ENCODE measurements around the gene CDH19.
"Not testable (repeated sequence)": the region's sequence is repeated elsewhere in the genome, so short reads cannot be mapped to it uniquely, and the experiment has no call there.

CDH19 gene

DNA sequence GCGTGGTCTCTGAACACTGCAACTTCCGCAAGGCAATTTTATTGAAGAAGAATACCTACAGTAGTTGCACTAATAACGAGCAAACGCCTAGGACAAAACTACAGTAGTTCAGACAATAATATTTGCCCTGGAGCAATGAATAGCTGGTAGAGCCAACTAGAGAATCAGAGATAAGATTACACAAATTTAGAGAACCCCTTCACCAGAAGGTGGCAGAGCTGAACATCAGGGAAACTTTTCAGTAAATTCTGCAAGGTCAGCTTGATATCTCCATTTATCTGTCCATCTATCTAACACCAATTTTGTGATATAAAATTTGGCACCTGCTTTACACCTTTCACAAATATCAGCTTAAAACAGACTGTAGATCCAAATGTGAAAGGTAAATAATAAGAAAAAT, 43.8 kb downstream of the CDH19 start:
- DNase-seq: peak; percentile 43

- no peak for DNase-seq
These were observed 45.1 kb downstream of the CDH19 start for GRCh38 chr18:66558773-66559172.

GRCh38 chr18:66557091-66557490, 46.8 kb downstream of the CDH19 start:
- DNase-seq: no peak

GRCh38 chr18:66555585-66555984, 48.3 kb downstream of the CDH19 start:
- no peak for DNase-seq

DNA sequence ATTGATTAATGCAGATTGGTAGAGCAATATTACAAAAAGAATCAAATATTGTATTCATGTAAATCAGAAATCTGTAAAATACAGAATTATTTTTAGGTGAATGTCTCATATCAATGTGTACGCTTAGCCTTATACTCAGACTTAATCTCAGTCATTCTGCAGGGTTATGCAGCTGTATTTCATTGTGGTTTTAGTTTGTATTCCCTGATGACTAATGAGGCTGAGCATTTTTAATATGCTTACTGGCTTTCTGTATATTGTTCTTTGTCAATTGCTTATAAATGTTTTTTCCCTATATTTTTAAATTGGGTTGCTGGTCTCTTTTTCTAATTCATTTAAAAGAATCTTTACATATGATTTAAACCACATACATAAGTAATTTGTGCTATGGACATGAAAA, 50.1 kb downstream of the CDH19 start:
- DNase-seq: no peak

DNA sequence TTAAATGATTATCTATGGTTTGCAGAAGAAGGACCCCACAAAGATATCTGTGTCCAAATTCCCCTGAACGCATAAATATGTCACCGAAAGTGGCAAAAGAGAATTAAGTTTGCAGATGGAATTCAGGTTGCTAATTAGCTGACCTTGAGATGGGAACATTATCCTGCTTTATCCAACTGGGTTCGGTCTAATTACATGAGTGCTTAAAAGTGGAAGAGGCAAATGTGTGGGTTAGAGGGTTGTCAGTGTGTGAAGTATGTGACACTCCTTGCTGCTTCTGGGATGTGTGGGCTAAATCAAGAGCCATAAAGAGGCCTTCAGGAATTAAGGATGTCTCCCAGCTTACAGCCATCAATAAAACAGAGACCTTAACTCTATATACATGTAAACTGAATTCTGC, 53.5 kb downstream of the CDH19 start:
- DNase-seq: no peak

DNA sequence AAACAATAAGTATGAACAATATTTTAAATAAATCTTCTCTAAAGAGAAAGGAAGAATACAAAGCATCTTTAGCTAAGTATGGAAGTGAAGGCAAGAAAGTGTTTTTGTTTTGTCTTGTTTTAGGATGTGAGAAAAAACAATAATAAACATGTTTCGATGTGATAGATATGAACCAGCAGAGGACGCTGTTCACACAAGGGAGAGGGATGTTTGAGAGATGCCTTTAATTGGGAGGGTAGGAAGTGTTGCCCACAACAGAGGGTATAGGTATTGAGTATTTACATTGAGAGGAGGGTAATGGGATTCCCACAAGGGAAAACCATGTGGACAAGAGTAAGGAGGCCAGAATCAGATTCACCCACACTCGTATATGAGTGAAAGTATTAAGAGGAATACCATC, 55.1 kb downstream of the CDH19 start:
- DNase-seq: no peak

DNA sequence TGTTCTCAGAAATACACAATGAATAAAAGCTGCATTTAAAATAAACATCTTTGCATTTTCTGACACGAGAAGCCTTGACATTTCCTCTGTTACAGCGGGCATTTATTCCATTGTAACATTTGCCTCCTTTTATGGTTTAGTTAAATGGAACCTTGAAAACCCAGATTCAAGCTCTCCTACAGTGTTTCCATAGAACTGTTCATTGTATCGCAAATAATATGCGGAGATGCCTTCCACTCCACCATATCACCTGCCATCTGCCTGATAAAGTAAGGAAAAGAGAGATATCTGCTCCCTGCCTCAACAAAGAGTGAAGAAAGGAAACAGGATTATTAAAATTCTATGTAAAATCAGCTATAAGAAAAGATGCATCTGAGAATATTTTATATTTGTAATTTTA, 69.8 kb downstream of the CDH19 start:
- no peak for DNase-seq

DNA sequence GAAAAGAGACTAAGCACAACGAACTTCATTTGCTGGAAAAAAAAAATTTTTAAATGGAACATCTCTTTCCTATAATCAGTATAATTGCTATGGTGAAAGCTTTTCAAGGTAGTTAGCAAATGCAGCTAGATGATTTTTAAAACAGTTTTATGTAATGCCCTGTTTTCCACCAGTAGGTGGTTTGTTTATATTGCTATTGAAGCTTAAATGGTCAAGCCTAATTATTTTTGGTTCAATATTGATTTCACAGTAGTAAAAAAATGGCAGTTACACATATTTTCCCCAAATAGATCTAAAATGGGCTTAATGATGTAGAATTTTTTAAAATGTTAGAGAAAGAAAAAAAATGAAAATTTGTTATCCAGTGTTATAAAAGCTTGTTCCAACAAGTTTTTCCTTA, 70.2 kb downstream of the CDH19 start:
- DNase-seq: peak; percentile 11

DNA sequence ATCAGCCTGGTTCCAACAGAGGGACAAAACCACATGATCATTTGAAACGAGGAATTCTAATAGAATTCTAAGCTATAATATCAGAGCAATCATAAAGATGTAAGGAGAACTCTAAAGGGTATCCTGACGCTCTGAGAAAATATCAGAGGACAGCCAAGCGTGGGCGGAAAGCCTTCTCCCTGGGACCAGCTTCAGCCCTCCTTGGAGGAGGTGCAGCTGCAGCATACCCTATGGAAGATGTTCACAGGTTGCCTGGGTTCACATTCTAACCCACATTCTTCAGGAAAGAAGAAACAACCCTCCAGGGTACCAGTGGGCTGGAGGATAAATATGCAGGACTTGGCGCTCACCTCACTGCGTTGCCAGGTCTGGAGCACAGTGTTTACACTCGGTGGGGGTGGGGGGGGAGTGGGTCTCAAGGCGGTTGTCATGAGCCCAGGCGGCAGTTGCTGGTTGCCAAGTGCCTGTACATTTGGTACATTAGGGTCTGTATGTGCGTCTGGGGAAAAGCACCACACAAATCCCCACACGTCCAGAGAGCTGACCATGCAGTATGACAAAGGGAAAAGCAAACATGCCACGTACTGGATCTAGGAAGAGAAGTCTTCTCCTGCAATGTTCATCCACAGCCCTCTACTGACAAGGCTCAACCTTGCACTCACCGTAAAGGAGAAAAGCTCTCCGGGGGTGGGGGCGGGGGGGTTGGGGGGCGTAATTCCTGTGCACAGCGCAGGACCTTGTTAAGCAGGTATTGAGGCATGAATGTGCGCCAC, 80.5 kb downstream of the CDH19 start:
- no peak for DNase-seq

- DNase-seq: no peak
These were observed 89.9 kb downstream of the CDH19 start for GRCh38 chr18:66513996-66514395.

DNA sequence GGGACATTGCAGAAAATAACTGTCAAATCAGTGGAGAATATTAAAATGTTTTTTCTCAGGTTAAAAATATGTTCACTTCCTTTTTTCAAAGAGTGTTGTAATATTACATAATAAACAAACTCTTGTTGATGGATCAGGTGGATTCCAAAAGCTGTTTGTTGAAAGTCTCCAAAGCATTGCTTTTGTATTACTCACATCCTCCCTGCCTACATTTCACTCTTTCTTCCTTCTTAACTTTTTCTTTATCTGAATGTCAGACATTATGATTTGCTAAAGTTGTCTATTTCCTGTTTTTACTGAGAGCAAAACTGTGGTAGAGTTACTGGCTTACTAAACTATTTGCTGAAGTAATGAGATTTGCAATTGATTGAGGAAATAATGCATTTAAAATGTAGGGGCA, 92.1 kb downstream of the CDH19 start:
- DNase-seq: no peak

DNA sequence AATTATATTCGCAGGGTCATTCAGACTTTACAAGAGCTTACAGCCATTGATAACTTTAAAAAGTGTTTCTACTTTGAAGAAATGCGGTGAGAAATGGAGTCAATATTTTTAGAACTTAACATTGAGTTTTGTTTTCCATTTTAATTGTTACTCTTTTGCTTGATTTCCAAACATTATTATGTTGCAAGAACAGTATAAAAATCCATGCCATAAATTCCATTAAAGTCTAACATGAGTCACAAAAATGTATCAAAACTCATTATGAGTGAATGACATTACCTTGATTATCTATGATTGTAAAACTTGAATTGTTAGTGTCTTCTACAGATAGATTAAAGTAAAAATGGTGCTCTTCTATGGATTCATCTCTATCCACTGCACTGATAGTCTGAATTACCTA, 92.6 kb downstream of the CDH19 start:
- DNase-seq: no peak

- no peak for DNase-seq
These were observed 93.4 kb downstream of the CDH19 start for GRCh38 chr18:66510357-66511045.

DNA sequence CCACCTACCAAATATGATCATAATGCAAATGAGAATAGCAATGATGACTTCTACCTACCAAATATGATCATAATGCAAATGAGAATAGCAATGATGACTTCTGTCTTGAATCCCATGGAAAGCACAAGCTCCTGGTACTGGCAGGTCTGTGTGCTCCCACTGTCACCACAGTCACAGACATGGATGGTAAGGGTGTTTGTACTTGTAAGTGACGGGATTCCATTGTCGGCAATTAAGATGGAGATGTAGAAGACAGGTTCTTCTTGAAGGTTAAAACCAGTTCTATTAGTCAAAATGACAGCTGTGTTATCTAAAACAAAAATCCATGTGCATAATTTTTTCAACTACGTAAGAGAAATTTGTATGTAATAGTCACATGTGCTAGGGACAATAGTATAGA, 95.0 kb downstream of the CDH19 start:
- no peak for DNase-seq

- DNase-seq: no peak
These were observed 97.7 kb downstream of the CDH19 start for GRCh38 chr18:66506178-66506577.

DNA sequence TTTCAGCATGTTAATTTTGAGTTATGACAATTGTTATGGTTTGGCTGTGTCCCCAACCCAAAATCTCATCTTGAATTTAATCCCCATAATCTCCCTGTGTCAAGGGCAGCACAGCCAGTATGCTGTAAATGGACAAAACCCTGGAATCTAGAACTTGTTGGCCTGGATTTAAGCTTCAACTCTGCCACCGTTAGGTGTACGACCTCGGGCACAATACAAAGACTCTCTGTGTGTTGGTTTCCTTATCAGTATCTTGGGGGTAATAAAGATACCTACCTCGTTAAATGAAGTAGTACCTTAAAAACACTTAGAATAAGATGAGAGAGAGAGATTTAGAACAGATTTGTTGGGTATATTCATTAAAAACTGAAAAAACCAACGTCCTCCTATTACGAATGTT, 106.5 kb downstream of the CDH19 start:
- DNase-seq: no peak

DNA sequence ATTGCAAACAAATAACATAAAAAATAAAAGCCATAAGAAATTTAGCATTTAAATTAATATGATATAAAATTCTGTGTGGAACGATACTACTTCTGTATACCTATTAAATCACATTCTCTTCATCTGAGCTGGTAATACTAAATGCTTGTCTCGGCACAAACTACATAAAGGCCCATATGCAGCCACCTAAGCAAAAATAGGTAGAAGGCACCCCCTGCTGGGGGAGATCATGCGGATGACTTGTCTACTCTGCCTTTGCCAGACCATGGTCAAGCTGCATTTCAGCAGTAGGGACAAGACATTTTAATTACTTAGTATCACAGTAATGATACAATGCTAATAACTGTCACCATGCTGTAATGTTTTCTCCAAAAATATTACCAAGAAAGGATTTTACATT, 108.0 kb downstream of the CDH19 start:
- peak; percentile 49 for DNase-seq

DNA sequence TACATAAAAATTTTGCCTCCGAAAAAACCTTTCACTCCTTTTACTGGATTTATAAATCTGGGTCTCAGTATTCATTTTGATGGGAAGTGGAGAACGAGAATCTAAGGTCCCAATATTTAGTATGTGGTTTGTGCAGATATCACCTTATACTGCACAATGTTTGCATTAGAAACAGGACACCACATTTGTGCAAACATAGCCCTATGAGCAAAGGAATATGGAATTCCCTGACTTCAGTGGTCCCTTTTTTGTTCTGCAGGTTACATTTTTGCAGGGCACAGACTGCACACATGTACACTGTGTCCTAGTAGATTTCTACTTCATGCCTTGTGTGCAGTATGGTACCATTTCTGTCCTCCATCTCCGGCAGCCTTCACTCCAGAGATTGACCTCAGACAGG, 130.0 kb downstream of the CDH19 start:
- DNase-seq: no peak

DNA sequence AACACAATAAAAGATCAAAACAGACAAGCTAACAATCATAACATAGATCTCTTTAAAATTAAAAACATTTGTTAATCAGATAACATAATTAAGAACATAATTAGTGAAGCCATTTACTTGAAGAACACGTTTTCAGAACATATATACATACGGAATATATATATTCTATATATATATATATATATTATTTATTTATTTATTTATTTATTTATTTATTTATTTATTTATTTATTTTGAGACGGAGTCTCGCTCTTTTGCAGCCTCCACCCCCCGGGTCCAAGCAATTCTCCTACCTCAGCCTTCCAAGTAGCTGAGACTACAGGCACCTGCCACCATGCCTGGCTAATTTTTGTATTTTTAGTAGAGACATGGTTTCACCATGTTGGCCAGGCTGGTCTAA, 137.7 kb downstream of the CDH19 start:
- DNase-seq: not testable (repeated sequence)

DNA sequence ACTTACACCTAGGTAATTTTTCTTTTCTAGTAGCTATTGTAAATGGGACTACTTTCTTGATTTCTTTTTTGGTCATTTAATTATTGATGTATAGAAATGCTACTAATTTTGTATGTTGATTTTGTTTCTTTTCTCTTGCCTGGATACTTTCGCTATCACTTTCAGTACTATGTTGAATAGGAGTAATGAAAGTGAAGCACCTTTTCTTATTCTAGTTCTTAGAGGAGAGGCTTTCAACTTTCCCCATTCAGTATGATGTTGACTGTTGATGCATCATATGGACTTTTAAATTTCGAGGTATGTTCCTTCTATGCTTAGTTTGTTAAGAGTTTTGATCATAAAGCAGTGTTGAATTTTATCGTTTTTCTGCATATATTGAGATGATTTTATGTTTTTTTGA, 142.5 kb downstream of the CDH19 start:
- DNase-seq: no peak

DNA sequence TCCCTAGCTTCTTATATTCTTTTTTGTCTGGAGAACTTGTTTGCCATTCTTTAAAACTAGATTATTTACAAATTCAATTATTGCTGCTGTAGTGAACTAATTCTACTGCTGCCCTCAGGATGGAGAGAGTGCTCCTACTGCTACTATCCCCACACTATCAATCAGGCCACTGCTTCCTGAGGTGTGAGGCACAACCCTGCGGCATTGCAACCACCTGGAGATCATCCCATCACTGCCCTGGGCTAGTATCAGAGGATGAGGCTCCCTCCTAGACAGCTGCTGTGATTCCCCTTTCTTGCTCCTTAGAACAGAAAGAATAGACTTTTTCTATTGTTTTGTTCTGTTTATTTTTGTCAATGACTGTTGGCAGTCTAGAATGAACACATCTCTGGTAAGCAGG, 146.6 kb downstream of the CDH19 start:
- DNase-seq: no peak

All from NCI-H1436 (cell line).